OCI-LY3 (cell line): ENCODE measurements around the gene GALNT11.
"Not testable (repeated sequence)": the region's sequence is repeated elsewhere in the genome, so short reads cannot be mapped to it uniquely, and the experiment has no call there.

ENCODE experiments used
- EZH2phosphoT487 ChIP-seq: fragments of 200-600 bp; shearing (Covaris generic); IDR thresholded peaks from 2 replicates; pipeline ENCODE4 v1.6.1; 2018; ENCODE audit warnings: antibody characterized with exemption, mixed run types, low read depth
- TF ChIP-seq, protein P1 (sequence below): fragments of 200-600, 300-600 bp; sonication (generic); IDR thresholded peaks from 2 replicates; pipeline ENCODE4 v1.5.1; 2014; ENCODE audit warnings: antibody characterized with exemption, low read length, low read depth

DNA sequence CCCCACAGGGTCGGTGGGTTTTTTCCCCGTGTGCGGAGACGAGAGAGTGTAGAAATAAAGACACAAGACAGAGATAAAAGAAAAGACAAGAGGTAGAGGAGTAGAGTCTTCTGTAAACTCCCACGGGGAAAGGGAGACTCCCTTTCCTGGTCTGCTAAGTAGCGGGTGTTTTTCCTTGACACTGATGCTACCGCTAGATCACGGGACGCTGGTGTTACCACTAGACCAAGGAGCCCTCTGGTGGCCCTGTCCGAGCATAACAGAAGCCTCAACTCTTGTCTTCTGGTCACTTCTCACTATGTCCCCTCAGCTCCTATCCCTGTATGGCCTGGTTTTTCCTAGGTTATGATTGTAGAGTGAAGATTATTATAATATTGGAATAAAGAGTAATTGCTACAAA lies 4.6 kb downstream of the GALNT11 start:
- TF ChIP-seq, protein P1, sequence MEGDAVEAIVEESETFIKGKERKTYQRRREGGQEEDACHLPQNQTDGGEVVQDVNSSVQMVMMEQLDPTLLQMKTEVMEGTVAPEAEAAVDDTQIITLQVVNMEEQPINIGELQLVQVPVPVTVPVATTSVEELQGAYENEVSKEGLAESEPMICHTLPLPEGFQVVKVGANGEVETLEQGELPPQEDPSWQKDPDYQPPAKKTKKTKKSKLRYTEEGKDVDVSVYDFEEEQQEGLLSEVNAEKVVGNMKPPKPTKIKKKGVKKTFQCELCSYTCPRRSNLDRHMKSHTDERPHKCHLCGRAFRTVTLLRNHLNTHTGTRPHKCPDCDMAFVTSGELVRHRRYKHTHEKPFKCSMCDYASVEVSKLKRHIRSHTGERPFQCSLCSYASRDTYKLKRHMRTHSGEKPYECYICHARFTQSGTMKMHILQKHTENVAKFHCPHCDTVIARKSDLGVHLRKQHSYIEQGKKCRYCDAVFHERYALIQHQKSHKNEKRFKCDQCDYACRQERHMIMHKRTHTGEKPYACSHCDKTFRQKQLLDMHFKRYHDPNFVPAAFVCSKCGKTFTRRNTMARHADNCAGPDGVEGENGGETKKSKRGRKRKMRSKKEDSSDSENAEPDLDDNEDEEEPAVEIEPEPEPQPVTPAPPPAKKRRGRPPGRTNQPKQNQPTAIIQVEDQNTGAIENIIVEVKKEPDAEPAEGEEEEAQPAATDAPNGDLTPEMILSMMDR, result peak; percentile 55
- not testable (repeated sequence) for TF ChIP-seq EZH2phosphoT487
